ENCODE measurements around the gene LDLRAD3.
"Not testable (repeated sequence)": the region's sequence is repeated elsewhere in the genome, so short reads cannot be mapped to it uniquely, and the experiment has no call there.

LDLRAD3 gene

GRCh38 chr11:35943713-35944502 lies at the start of gene LDLRAD3:
LDLRAD3 (plus strand) TSS chr11:35944062; CDS start chr11:35944099, 37 bp downstream.
- ATAC-seq (peak; percentile 78), DNase-seq (peak; percentile 66)

- DNase-seq (no peak), ATAC-seq (no peak)
Observed at GRCh38 chr11:35897019-35897418, 46.8 kb upstream of the LDLRAD3 start.

GRCh38 chr11:35902961-35903360 lies 40.9 kb upstream of the LDLRAD3 start:
- DNase-seq (no peak), ATAC-seq (no peak)

GRCh38 chr11:35905646-35906276 lies 38.1 kb upstream of the LDLRAD3 start:
- DNase-seq = no peak

GRCh38 chr11:35906277-35906661 lies 37.6 kb upstream of the LDLRAD3 start:
- no peak for DNase-seq
- no peak for ATAC-seq

More at GRCh38 chr11:35905646-35906276, 38.1 kb upstream of the LDLRAD3 start:
- no peak for ATAC-seq

- DNase-seq (no peak), ATAC-seq (no peak)
Observed at GRCh38 chr11:35906681-35907080, 37.2 kb upstream of the LDLRAD3 start.

GRCh38 chr11:35907648-35908431 lies 36.0 kb upstream of the LDLRAD3 start:
- DNase-seq = no peak
- no peak for ATAC-seq

- ATAC-seq, DNase-seq: not testable (repeated sequence)
Observed at GRCh38 chr11:35908432-35908771, 35.5 kb upstream of the LDLRAD3 start.

GRCh38 chr11:35909511-35910265 lies 34.2 kb upstream of the LDLRAD3 start:
- DNase-seq (no peak), ATAC-seq (no peak)

GRCh38 chr11:35911013-35911412 lies 32.8 kb upstream of the LDLRAD3 start:
- no peak for ATAC-seq

GRCh38 chr11:35911616-35912165 lies 32.2 kb upstream of the LDLRAD3 start:
- DNase-seq = no peak
- ATAC-seq = no peak

More at GRCh38 chr11:35911013-35911412, 32.8 kb upstream of the LDLRAD3 start:
- DNase-seq = no peak

GRCh38 chr11:35912436-35912835 lies 31.4 kb upstream of the LDLRAD3 start:
- ATAC-seq = not testable (repeated sequence)

GRCh38 chr11:35912883-35913624 lies 30.8 kb upstream of the LDLRAD3 start:
- DNase-seq (no peak), ATAC-seq (no peak)

More at GRCh38 chr11:35912436-35912835, 31.4 kb upstream of the LDLRAD3 start:
- DNase-seq = not testable (repeated sequence)

GRCh38 chr11:35914816-35915215 lies 29.0 kb upstream of the LDLRAD3 start:
- ATAC-seq (no peak), DNase-seq (no peak)

- DNase-seq (no peak), ATAC-seq (no peak)
Observed at GRCh38 chr11:35916270-35916669, 27.6 kb upstream of the LDLRAD3 start.

GRCh38 chr11:35917676-35918075 lies 26.2 kb upstream of the LDLRAD3 start:
- DNase-seq (no peak), ATAC-seq (no peak)

GRCh38 chr11:35918716-35919115 lies 25.1 kb upstream of the LDLRAD3 start:
- ATAC-seq (no peak), DNase-seq (no peak)

GRCh38 chr11:35919244-35919643 lies 24.6 kb upstream of the LDLRAD3 start:
- no peak for ATAC-seq
- no peak for DNase-seq

GRCh38 chr11:35923452-35923851 lies 20.4 kb upstream of the LDLRAD3 start:
- no peak for ATAC-seq

GRCh38 chr11:35924811-35925210 lies 19.1 kb upstream of the LDLRAD3 start:
- DNase-seq (no peak), ATAC-seq (no peak)

More at GRCh38 chr11:35923452-35923851, 20.4 kb upstream of the LDLRAD3 start:
- DNase-seq = no peak

- DNase-seq (no peak), ATAC-seq (no peak)
Observed at GRCh38 chr11:35927104-35927503, 16.8 kb upstream of the LDLRAD3 start.
